Right cardiac atrium (tissue), 5 donors: ENCODE measurements around the gene BCAS1. TPM values are rescaled to one million over a fixed set of nuclear protein-coding genes. Genes with fewer than 3 reads are reported as not detected.

ENCODE experiments used
- ATAC-seq, 2 donors: fragments of 200-7000 bp; cut with Tn5 transposase; one replicate each; pipeline versions ENCODE4 v1.8.0 to v1.9.1; 2020; ENCODE audit warnings: moderate library complexity in 2 of 2, mild to moderate bottlenecking in 1 of 2
- DNase-seq, 3 donors: peaks; one replicate each; pipeline ENCODE4 v3.0.0-alpha.2; 2020
- H3K27ac ChIP-seq: one replicate; pipeline ENCODE4 v1.5.1; 2013; ENCODE audit warnings: mild to moderate bottlenecking, low read length, control low read depth, moderate library complexity
- H3K27me3 ChIP-seq: one replicate; pipeline ENCODE4 v1.6.1; 2013; ENCODE audit not compliant: control insufficient read depth, insufficient read depth
- H3K4me1 ChIP-seq: one replicate; pipeline ENCODE4 v1.6.1; 2013; ENCODE audit warnings: low read length; ENCODE audit not compliant: control insufficient read depth, insufficient read depth
- H3K4me3 ChIP-seq: one replicate; pipeline ENCODE4 v1.5.1; 2013; ENCODE audit warnings: low read length, control low read depth
- H3K9me3 ChIP-seq: one replicate; pipeline ENCODE4 v1.6.1; 2013; ENCODE audit warnings: low read length; ENCODE audit not compliant: control insufficient read depth
- WGBS: extraction: QIAGEN DNeasy Blood & Tissue Kit; methylation state at CpG from one replicate; pipeline ENCODE4 v1.1.7; 2013; 5-methylcytosine and 5-hydroxymethylcytosine counted together
- intact Hi-C, 4 donors: fragments of 100-400 bp; cut with DNase I; formaldehyde crosslinking; loops; one replicate each; pipeline versions ENCODE4 v1.11.0 to v1.14.0; 2022 to 2023
- polyA plus RNA-seq: library from polyadenylated mRNA; stranded (reverse); fragments of 200-250 nt; gene quantifications from one replicate; pipeline ENCODE4 v1.2.3, GENCODE V29; 2013
- total RNA-seq, 4 donors: library from RNA; stranded (reverse); fragmentation: NEBNext Ultra II Directional; extraction: Animal tissue kit (Norgen Biotek cat#: 25700); gene quantifications; one replicate each; pipeline ENCODE4 v1.2.1, GENCODE V29; 2021
- donor health status: healthy with polysubstance abuse.
- donor health status: DM: no; HTN: yes; CAD: no.
- donor health status: DM: no; HTN: no; CAD: no.
- donor health status: DM: no; HTN: yes; CAD: no; lungs with severe emphysema.
- donor health status: DM: yes; HTN: yes; CAD: no.

BCAS1 gene
- total and polyA plus RNA-seq, 5 donors = 0.18 TPM; not detected in 3

DNA sequence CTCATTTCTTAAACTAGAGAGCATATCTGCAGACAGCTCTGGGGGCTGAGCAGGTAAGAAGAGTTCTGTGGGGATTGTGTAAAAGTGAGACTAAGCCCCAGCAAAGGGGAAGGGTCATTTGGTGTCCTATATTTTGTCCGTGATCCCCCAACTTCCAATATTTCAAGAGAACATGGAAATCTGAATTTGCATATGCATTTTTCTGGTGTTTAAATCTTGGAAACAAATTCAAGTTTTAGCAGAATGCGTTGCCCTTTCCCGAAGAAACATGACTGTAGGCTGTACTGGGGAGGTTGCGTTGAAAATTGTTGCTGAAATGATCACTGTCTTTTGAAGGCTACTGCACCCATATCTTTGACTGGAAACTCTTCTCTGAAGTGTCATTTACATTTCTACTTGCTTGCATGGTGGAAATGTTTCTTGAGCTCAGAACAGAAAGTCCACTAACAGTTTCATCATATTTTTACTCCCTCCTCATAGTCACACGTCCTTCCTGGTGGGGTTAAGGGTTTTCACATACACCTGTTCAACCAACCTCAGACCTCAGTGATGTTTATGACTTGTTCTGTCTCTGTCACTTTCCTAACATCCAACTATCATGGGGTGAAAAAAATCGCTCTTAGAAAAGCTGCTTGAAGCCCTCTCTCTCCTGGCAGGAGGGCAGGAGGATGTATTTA, 140.3 kb downstream of the BCAS1 start:
- H3K27ac ChIP-seq = no peak overlapping the region
- intact Hi-C loops = no loop called here
- ATAC-seq (no peak), DNase-seq (no peak)
- no peaks in the 10 kb centered on the region for H3K9me3 ChIP-seq
- peaks cover 3% of the 10 kb centered on the region for H3K4me1 ChIP-seq
- WGBS = 91% methylated on average over 6 of the region's 6 CpGs
- H3K4me3 ChIP-seq = no peak overlapping the region
- H3K27me3 ChIP-seq = no peaks in the 10 kb centered on the region

DNA sequence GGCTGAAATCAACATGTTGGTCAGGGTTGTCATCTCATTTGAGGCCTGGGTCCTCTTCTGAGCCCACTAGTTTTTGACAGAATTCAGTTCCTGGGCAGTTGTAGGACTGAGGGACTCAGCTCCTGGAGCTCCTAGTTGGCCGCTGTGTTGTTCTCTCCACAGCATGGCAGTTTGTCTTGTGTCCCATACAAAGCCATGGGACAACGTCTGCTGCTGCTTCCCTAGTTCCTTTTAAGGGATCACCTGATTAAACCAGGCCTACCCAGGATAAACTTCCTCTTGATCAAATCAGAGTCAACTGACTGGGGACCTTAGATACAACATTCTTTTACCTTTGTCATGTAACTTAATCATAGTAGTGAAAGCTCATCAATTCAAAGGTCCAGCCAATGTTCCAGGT, 141.0 kb downstream of the BCAS1 start:
- ATAC-seq (no peak), DNase-seq (no peak)
- Histone ChIP-seq H3K4me3 (no peak overlapping the region), H3K9me3 (no peaks in the 10 kb centered on the region), H3K4me1 (peaks cover 3% of the 10 kb centered on the region), H3K27me3 (no peaks in the 10 kb centered on the region), H3K27ac (no peak overlapping the region)
- 90% methylated on average over 2 of the region's 2 CpGs for WGBS
- intact Hi-C loops = no loop called here

DNA sequence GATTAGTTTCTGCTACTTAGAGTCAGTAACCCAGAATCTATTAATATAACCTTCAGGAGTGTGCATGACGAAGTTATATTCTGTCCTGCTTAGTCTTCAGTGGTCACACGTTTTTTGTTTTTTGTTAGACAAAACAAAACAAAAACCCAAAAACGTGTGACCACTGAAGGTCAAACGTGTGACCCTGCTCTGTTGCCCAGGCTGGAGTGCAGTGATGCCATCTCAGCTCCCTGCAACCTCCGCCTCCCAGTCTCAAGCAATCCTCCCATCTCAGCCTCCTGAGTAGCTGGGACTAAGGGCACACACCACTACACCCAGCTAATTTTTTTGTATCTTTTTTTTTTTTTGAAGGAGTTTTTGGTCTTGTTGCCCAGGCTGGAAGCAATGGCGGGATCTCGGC, 142.4 kb downstream of the BCAS1 start:
- no peaks in the 10 kb centered on the region for H3K9me3 ChIP-seq
- no peak overlapping the region for H3K4me3 ChIP-seq
- 78% methylated on average over 7 of the region's 7 CpGs for WGBS
- H3K4me1 ChIP-seq = peaks cover 4% of the 10 kb centered on the region
- no peaks in the 10 kb centered on the region for H3K27me3 ChIP-seq
- H3K27ac ChIP-seq = no peak overlapping the region
- no peak for DNase-seq
- intact Hi-C loops = no loop called here
- ATAC-seq = no peak

DNA sequence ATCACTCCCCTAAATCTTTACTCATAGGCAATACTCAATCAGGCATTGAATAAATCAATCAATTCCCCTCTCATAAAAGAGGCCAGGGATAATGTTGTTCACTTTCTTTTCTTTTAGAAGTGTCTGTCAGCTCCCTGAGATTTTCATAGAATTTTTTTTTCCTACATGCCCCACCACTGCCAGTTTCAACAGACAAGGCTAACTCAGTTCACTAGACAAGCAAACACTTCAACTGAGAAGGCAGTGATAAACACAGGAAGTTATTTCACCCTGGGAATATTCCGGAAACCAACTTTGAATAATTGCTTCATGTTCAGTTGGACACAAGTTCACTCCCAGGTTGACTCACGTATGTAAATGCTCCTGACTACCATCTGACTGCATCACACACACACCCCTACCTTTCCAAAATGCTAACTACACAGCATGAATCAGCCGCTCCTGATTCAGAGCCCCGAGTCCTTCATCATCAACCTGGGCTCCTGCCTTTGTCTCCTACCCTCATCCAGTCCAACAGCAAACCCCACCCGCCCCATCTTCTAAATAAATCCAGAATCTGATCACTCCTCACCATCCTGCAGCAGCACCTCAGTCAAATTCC, 143.9 kb downstream of the BCAS1 start:
- Histone ChIP-seq H3K4me3 (no peak overlapping the region), H3K27me3 (no peaks in the 10 kb centered on the region), H3K4me1 (peaks cover 5% of the 10 kb centered on the region), H3K27ac (peak overlapping the region; percentile 26), H3K9me3 (no peaks in the 10 kb centered on the region)
- intact Hi-C loops = no loop called here
- ATAC-seq = peak; percentile 67 to 87
- DNase-seq = no peak
- 30% methylated on average over 5 of the region's 5 CpGs for WGBS

DNA sequence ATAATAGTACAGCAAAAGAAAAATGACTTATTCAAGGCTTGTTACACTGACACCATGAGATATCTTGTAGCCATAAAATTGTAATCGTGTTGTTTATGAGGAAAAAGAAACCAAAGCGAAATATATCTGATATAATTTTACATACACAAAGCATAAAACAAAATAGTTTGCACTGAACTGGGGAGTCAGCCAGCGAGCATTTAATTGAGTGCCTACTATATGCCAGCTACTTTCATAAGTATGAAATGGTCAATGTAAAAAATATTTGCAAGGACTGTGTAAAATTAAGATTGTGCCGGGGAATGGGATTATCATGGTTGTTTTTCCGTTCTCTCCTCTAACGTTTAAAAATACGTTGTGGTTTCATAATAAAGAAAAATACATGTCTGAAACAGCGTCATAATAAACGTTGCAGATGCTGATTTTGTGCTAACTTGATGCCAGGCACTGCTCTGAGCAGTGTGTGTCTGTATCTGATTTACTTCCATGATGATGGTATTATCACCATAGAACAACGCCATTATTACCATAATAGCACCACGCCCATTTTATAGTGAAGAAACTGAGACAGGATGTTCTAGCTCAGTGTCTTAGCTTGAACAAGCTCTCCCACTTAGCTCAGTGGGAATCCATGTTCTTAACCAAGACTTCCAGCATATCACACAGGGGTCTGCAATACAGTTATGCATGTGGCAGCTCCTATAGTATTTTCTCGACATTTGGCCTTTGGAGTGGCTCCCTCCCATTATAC, 144.6 kb downstream of the BCAS1 start:
- ATAC-seq = peak in 1 of 2 donors; percentile 17
- intact Hi-C loops = no loop called here
- no peak for DNase-seq
- 87% methylated on average over 12 of the region's 12 CpGs for WGBS
- H3K4me3 ChIP-seq = no peak overlapping the region
- peaks cover 5% of the 10 kb centered on the region for H3K4me1 ChIP-seq
- H3K9me3 ChIP-seq = no peaks in the 10 kb centered on the region
- no peaks in the 10 kb centered on the region for H3K27me3 ChIP-seq
- peak overlapping the region; percentile 48 for H3K27ac ChIP-seq

DNA sequence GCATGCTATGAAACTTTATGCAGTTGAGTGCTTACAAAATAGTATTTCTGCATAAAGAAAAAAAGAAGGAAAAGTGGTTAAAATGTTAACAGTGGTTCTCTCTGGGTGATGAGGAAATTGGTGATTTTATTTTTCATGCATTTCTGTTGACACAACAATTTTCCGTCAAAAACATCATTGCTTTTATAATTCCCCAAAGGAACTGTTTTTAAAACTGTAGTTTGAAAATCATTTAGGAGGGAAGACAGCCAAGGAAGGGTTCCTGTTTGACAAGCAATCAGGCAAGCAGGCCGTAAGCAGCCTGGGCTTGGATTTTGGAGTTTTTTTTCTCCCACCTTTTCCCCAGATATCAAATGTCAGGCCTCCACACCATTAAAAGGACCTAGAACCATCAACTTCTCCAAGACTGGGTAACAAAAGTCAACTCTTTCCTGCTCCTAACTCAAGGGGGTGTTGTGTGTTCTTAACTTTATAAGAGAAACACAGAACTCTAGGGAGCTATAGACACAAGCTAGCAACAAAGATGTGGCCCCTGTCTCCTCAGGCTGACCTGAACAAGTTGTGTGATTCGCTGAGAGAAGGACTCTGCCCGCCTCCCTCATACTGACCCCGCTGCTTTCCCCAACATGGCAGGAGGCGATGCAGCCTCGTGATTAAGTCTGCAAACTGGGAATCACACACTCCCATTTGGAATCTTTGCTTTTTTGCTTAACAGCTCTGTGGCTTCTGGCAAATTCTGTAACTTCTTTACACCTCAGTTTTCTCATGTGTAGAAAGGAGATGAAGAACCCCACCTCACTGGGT, 146.6 kb downstream of the BCAS1 start:
- ATAC-seq (no peak), DNase-seq (no peak)
- H3K27ac ChIP-seq = no peak overlapping the region
- intact Hi-C loops = no loop called here
- no peak overlapping the region for H3K4me3 ChIP-seq
- peaks cover 5% of the 10 kb centered on the region for H3K4me1 ChIP-seq
- no peaks in the 10 kb centered on the region for H3K27me3 ChIP-seq
- WGBS = 75% methylated on average over 7 of the region's 7 CpGs
- H3K9me3 ChIP-seq = no peaks in the 10 kb centered on the region

DNA sequence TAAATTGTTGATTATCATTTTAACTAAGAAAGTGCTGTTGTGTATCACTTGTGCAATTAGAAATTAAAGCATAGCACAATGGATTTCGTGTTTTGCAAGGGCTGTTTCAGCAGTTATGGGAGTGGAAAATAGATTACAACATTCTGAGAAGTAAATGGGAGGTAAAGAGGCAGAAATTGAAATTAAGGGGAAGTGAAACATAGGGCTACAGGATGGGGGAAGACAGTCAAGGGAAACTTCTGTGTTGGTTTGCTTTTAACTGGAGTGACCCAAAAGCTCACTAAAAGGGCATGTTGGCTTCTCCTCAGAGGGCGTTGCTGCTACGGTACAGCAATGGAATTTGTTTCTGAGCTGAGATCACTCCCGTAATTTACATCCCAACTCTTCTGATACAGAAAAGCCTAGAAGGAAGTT, 147.5 kb downstream of the BCAS1 start:
- Histone ChIP-seq H3K4me1 (peaks cover 5% of the 10 kb centered on the region), H3K27ac (no peak overlapping the region), H3K9me3 (no peaks in the 10 kb centered on the region), H3K27me3 (no peaks in the 10 kb centered on the region), H3K4me3 (no peak overlapping the region)
- no peak for DNase-seq
- peak; percentile 57 to 69 for ATAC-seq
- 28% methylated on average over 4 of the region's 4 CpGs for WGBS
- intact Hi-C loops = no loop called here

DNA sequence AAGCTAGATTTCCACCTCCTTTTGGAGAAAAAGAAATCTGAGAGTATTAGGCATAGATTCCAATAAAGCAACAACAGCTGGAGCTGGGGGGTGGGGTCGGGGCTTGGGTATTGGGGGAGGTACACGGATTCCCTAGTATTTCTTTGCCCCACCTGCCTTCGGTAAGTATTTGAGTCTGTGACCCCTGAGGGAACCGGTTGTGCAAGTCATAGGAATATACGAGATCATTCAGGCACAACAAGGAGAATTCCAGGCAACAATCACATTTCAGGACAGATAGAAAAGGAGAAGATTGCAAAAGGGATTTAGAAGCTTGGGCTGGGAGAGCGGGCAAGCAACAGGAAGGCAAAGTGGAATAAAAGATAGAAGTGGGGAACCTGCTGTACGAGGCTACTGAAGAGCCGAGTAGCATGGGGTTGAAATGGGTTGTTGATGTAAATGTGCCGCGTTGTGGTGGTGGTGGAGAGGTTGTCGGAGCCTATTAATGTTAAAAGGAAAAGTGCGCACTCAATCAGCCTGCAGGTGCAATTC, 148.9 kb downstream of the BCAS1 start:
- Histone ChIP-seq H3K27me3 (no peaks in the 10 kb centered on the region), H3K4me3 (no peak overlapping the region), H3K4me1 (peaks cover 11% of the 10 kb centered on the region), H3K27ac (no peak overlapping the region), H3K9me3 (no peaks in the 10 kb centered on the region)
- ATAC-seq = no peak
- WGBS = 87% methylated on average over 12 of the region's 12 CpGs
- intact Hi-C loops = no loop called here
- DNase-seq = no peak

DNA sequence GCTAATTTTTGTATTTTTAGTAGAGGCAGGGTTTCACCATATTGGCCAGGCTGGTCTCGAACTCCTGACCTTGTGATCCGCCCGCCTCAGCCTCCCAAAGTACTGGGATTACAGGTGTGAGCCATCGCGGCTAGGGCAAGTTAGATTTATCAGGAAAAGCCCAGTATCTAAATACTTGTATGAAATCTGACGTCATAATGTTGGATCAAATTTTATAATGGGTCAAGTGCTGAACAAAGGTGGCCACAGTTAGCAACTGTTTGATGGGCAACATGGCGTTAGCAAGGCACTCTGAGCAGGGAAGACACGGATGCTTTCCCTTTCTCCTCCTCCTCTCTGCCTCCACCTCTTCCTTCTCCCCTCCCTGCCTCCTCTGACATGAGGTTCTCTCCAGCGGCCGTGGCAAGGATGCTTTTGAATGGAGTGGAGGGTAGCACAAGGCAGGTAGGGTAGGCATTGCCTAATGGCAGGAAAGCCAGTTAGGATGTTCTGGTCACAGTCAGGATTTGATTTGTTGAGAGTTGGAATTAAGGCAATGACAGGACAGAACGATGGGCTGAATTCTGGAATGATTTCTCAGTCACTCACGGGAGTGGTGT, 149.6 kb downstream of the BCAS1 start:
- H3K4me3 ChIP-seq = no peak overlapping the region
- 87% methylated on average over 12 of the region's 12 CpGs for WGBS
- H3K9me3 ChIP-seq = no peaks in the 10 kb centered on the region
- H3K4me1 ChIP-seq = peaks cover 10% of the 10 kb centered on the region
- H3K27ac ChIP-seq = no peak overlapping the region
- no peak for DNase-seq
- no peaks in the 10 kb centered on the region for H3K27me3 ChIP-seq
- no peak for ATAC-seq
- intact Hi-C loops = no loop called here

DNA sequence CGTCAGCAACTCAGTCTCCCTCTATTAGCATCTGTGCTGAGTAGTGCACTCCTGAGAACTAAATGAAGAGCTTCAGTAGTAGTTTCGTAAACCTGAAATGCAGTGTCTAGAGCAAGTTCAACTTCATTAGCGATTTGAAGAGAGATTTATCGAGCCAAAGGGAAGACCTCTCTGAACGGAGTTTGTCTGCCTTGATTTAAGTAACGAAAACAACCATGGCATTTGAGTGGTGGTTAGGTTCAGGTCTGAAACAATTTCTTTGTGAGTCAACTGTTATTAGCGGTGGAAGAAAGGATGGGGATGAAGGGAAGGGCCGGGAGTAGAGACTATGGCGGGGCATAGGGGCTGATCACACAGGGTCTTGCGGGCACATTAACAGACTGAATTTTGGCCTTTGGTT, 150.5 kb downstream of the BCAS1 start:
- 97% methylated on average over 10 of the region's 10 CpGs for WGBS
- no peaks in the 10 kb centered on the region for H3K9me3 ChIP-seq
- no peaks in the 10 kb centered on the region for H3K27me3 ChIP-seq
- ATAC-seq (no peak), DNase-seq (no peak)
- no peak overlapping the region for H3K27ac ChIP-seq
- intact Hi-C loops = loop anchor here in 3 of 4 donors (5.0 to 10.0 kb wide), 4 partner anchors 55 to 345 kb away; no protein-coding TSS in a partner anchor
- peaks cover 10% of the 10 kb centered on the region for H3K4me1 ChIP-seq
- no peak overlapping the region for H3K4me3 ChIP-seq
